SU-DHL-6 (cell line): ENCODE measurements around the gene PCNX4.

Source experiments
- CTCF ChIP-seq: fragments of 200-600 bp; sonication (generic); IDR thresholded peaks from one replicate; pipeline ENCODE4 v1.5.1; 2017; ENCODE audit warnings: antibody characterized with exemption, mild to moderate bottlenecking, low read length, moderate library complexity; ENCODE audit not compliant: insufficient read depth, poor library complexity, severe bottlenecking
- EZH2phosphoT487 ChIP-seq: fragments of 200-600 bp; sonication (generic), shearing (Covaris generic); conservative IDR thresholded peaks from 2 replicates; pipeline ENCODE4 v1.6.1; 2018; ENCODE audit warnings: mild to moderate bottlenecking, antibody characterized with exemption, low read length, moderate library complexity, mixed read lengths

DNA sequence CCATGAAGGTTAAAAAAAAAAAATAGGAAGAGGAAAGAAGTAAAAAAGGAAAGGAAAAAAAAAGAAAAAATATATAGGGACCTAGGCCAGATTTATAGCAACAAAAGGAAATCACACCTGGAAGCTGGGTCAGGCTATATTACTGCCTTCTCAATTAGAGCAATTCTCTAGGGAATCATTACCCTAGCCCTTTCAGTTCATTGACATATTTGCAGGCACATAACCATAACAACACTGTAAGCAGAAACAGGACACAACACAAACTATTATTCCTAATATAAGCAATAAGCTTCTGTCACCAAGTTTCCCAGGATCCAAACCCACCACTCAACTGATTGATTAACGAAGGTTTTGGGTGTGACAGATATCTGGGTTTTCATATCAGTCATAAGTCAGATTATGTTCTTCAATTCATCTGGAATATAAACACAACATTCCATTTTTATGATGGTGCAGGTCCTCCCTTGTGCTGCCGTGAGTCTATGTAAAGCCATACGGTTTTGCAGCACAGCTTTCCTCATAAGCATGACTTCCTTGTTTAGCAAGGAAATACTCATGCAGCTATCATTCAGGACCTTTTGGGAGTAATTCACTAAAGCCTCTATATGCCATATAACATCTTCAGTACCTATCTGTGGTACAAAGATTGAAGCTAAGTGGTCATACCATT, 4.2 kb downstream of the PCNX4 start:
- TF ChIP-seq CTCF (no peak), EZH2phosphoT487 (no peak)
